Esophagus mucosa (tissue), 1 donor: Measurements from ENCODE around the gene RABIF. TPM values are rescaled to one million over a fixed set of nuclear protein-coding genes. Genes with fewer than 3 reads are reported as not detected.
"Not testable (repeated sequence)": the region's sequence is repeated elsewhere in the genome, so short reads cannot be mapped to it uniquely, and the experiment has no call there.

ENCODE experiments used
- ATAC-seq: fragments of 200-7000 bp; cut with Tn5 transposase; one replicate; pipeline ENCODE4 v1.9.1; 2020
- total RNA-seq: library from RNA; stranded (reverse); gene quantifications from one replicate; pipeline ENCODE4 v1.2.4, GENCODE V29; 2023
- donor health status: DM: yes; HTN: yes; CAD: no.

The RABIF gene
- total RNA-seq, 1 donor from 2014 or later: 12.3 TPM

DNA sequence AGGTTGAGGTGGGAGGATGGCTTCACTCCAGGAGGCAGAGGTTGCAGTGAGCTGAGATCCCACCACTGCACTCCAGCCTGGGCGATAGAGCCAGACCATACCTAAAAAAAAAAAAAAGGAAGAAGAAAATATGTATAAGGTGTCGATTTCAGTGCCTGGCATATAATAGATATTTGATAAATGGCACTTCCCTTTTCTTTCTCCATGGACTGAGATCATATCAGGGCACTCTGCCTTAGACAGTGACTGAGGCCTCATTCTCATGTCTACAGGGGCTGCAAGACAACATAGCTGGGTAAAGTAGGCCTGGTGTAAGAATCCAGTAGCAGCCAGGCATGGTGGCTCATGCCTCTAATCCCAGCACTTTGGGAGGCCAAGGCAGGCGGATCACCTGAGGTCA, 57.0 kb downstream of the RABIF start:
- no peak for ATAC-seq

DNA sequence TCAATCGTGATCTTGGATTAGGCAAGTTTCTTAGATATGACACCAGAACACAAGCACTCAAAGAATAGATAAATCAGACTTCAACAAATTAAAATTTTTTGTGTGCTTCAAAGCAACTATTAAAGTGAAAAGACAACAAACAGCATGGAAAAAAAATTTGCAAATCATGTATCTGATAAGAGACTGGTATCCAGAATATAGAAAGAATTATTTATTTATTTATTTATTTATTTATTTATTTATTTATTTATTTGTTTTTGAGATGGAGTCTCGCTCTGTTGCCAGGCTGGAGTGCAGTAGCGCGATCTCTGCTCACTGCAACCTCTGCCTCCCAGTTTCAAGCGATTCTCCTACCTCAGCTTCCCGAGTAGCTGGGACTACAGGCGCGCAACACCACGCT, 59.7 kb downstream of the RABIF start:
- not testable (repeated sequence) for ATAC-seq

Other genes starting within 250 kb of the RABIF start
- gene SYT2, start 178.7 kb downstream of the RABIF start, total RNA-seq: not detected
- 67.4 TPM for gene KDM5B, start 80.7 kb downstream of the RABIF start, total RNA-seq
- gene PCAT6, start 78.2 kb downstream of the RABIF start, total RNA-seq: 5.8 TPM
- gene KLHL12, start 38.1 kb upstream of the RABIF start, total RNA-seq: 21.5 TPM
- 82.7 TPM for gene ADIPOR1, start 69.2 kb upstream of the RABIF start, total RNA-seq
- 73.1 TPM for gene CYB5R1, start 78.1 kb upstream of the RABIF start, total RNA-seq
- gene TMEM183A, start 118.2 kb upstream of the RABIF start, total RNA-seq: 54.3 TPM
- gene PPFIA4, start 137.3 kb upstream of the RABIF start, total RNA-seq: 1.0 TPM
- not detected for gene MYOG, start 196.9 kb upstream of the RABIF start, total RNA-seq
- gene ADORA1, start 238.6 kb upstream of the RABIF start, total RNA-seq: 0.28 TPM